Adrenal gland (tissue), 5 donors: ENCODE results near the gene PCDH9.

Experiments used
- POLR2A ChIP-seq, 2 donors: fragments of 450-650 bp; IDR thresholded peaks; one replicate each; pipeline ENCODE4 v1.6.1; 2017; ENCODE audit warnings: antibody characterized with exemption in 2 of 2, mild to moderate bottlenecking in 2 of 2, moderate library complexity in 1 of 2
- TF ChIP-seq, protein P1 (sequence below), 6 experiments: fragments of 450-650 bp in 4 of 6; fragments of 200-600 bp in 2 of 6; sonication (generic) in 1 of 6; IDR thresholded peaks; 1 replicate in 5 of 6; 2 replicates in 1 of 6; pipeline versions ENCODE4 v1.5.1 to v1.8.0; 2016 to 2021; ENCODE audit warnings: antibody characterized with exemption in 6 of 6, mild to moderate bottlenecking in 2 of 6, moderate library complexity in 1 of 6
- donor health status: DM: no; HTN: no; CAD: no.

- TF ChIP-seq, protein P1, sequence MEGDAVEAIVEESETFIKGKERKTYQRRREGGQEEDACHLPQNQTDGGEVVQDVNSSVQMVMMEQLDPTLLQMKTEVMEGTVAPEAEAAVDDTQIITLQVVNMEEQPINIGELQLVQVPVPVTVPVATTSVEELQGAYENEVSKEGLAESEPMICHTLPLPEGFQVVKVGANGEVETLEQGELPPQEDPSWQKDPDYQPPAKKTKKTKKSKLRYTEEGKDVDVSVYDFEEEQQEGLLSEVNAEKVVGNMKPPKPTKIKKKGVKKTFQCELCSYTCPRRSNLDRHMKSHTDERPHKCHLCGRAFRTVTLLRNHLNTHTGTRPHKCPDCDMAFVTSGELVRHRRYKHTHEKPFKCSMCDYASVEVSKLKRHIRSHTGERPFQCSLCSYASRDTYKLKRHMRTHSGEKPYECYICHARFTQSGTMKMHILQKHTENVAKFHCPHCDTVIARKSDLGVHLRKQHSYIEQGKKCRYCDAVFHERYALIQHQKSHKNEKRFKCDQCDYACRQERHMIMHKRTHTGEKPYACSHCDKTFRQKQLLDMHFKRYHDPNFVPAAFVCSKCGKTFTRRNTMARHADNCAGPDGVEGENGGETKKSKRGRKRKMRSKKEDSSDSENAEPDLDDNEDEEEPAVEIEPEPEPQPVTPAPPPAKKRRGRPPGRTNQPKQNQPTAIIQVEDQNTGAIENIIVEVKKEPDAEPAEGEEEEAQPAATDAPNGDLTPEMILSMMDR (IDR thresholded peaks at IDR 0.05): no peak
- TF ChIP-seq POLR2A (IDR thresholded peaks at IDR 0.05): no peak
Observed at GRCh38 chr13:66805657-66806056, 424.5 kb downstream of the PCDH9 start.
